Ishikawa (cell line): ENCODE results near the gene TIPARP.

Source experiments
- CEBPB ChIP-seq: IDR thresholded peaks from 2 replicates; pipeline ENCODE4 v1.6.1; 2012
- CREB1 ChIP-seq: IDR thresholded peaks from 2 replicates; pipeline ENCODE4 v1.6.1; 2012; ENCODE audit warnings: low read depth
- EGR1 ChIP-seq: IDR thresholded peaks from 2 replicates; pipeline ENCODE4 v1.6.1; 2012
- EP300 ChIP-seq: IDR thresholded peaks from 2 replicates; pipeline ENCODE4 v1.6.1; 2012; ENCODE audit warnings: borderline replicate concordance
- FOXM1 ChIP-seq: IDR thresholded peaks from 2 replicates; pipeline ENCODE4 v1.6.1; 2012; ENCODE audit warnings: low read depth, borderline replicate concordance
- MAX ChIP-seq: IDR thresholded peaks from 2 replicates; pipeline ENCODE4 v1.6.1; 2012
- NFIC ChIP-seq: IDR thresholded peaks from 2 replicates; pipeline ENCODE4 v1.6.1; 2012
- RAD21 ChIP-seq: IDR thresholded peaks from 2 replicates; pipeline ENCODE4 v1.6.1; 2012; ENCODE audit warnings: low read depth
- REST ChIP-seq: IDR thresholded peaks from 2 replicates; pipeline ENCODE4 v1.6.1; 2012; ENCODE audit warnings: low read depth, mild to moderate bottlenecking
- TAF1 ChIP-seq: IDR thresholded peaks from 2 replicates; pipeline ENCODE4 v1.6.1; 2012; ENCODE audit warnings: low read depth, mild to moderate bottlenecking
- TCF12 ChIP-seq: IDR thresholded peaks from 2 replicates; pipeline ENCODE4 v1.6.1; 2012; ENCODE audit warnings: low read depth
- TEAD4 ChIP-seq: IDR thresholded peaks from 2 replicates; pipeline ENCODE4 v1.6.1; 2012
- USF1 ChIP-seq: IDR thresholded peaks from 2 replicates; pipeline ENCODE4 v1.6.1; 2012
- YY1 ChIP-seq: IDR thresholded peaks from 2 replicates; pipeline ENCODE4 v1.6.1; 2012; ENCODE audit warnings: low read depth
- ZBTB7A ChIP-seq: IDR thresholded peaks from 2 replicates; pipeline ENCODE4 v1.6.1; 2012; ENCODE audit warnings: low read depth

TIPARP gene

GRCh38 chr3:156726456-156726855 is 52.1 kb downstream of the TIPARP start:
- no peak for TF ChIP-seq CEBPB
- no peak for TF ChIP-seq EGR1
- TF ChIP-seq ZBTB7A: no peak
- TF ChIP-seq REST: no peak
- TF ChIP-seq FOXM1: no peak

- TF ChIP-seq MAX: no peak
- no peak for TF ChIP-seq EGR1
- no peak for TF ChIP-seq TAF1
- no peak for TF ChIP-seq RAD21
- no peak for TF ChIP-seq EP300
- no peak for TF ChIP-seq REST
- no peak for TF ChIP-seq FOXM1
- no peak for TF ChIP-seq USF1
- TF ChIP-seq NFIC: no peak
- TF ChIP-seq TEAD4: no peak
- TF ChIP-seq CEBPB: no peak
- TF ChIP-seq CREB1: no peak
- TF ChIP-seq TCF12: no peak
- TF ChIP-seq ZBTB7A: no peak
Observed at GRCh38 chr3:156727519-156728205, 53.3 kb downstream of the TIPARP start.

GRCh38 chr3:156728267-156728985 is 54.0 kb downstream of the TIPARP start:
- TF ChIP-seq EP300: no peak
- no peak for TF ChIP-seq USF1
- TF ChIP-seq YY1: no peak
- TF ChIP-seq RAD21: no peak
- no peak for TF ChIP-seq NFIC
- no peak for TF ChIP-seq FOXM1
- TF ChIP-seq ZBTB7A: no peak
- no peak for TF ChIP-seq TAF1
- no peak for TF ChIP-seq TEAD4
- no peak for TF ChIP-seq CEBPB
- TF ChIP-seq CREB1: no peak

GRCh38 chr3:156729460-156730179 is 55.2 kb downstream of the TIPARP start:
- TF ChIP-seq EGR1 (no peak), ZBTB7A (no peak), EP300 (no peak), USF1 (no peak), YY1 (no peak), NFIC (no peak), MAX (no peak)

- TF ChIP-seq EP300 (no peak), MAX (no peak), TEAD4 (no peak), CEBPB (no peak), EGR1 (no peak)
Observed at GRCh38 chr3:156731813-156732212, 57.4 kb downstream of the TIPARP start.
